Testis (tissue), 3 donors: ENCODE results near the gene ATP11A. TPM values are rescaled to one million over a fixed set of nuclear protein-coding genes. Genes with fewer than 3 reads are reported as not detected.
"Not testable (repeated sequence)": the region's sequence is repeated elsewhere in the genome, so short reads cannot be mapped to it uniquely, and the experiment has no call there.

Source experiments
- DNase-seq: peaks from one replicate; pipeline ENCODE4 v3.0.0-alpha.2; 2019
- H3K27ac ChIP-seq, 2 donors: fragments of 200-600 bp; sonication (generic); one replicate each; pipeline ENCODE4 v1.5.1; 2019
- H3K27me3 ChIP-seq: fragments of 200-600 bp; sonication (generic); one replicate; pipeline ENCODE4 v1.5.1; 2019
- H3K36me3 ChIP-seq: fragments of 200-600 bp; sonication (generic); one replicate; pipeline ENCODE4 v1.5.1; 2017; ENCODE audit warnings: low read depth; ENCODE audit errors: missing control alignments
- H3K4me1 ChIP-seq: fragments of 200-600 bp; sonication (generic); one replicate; pipeline ENCODE4 v1.5.1; 2019
- H3K4me3 ChIP-seq, 2 donors: fragments of 200-600 bp; sonication (generic); one replicate each; pipeline ENCODE4 v1.5.1; 2017 to 2019
- H3K9me3 ChIP-seq: fragments of 200-600 bp; sonication (generic); one replicate; pipeline ENCODE4 v1.5.1; 2017
- CTCF ChIP-seq, 3 experiments: fragments of 450-650 bp in 2 of 3; fragments of 200-600 bp in 1 of 3; sonication (generic) in 1 of 3; IDR thresholded peaks; one replicate each; pipeline ENCODE4 v1.5.1; 2016 to 2019; ENCODE audit warnings: antibody characterized with exemption in 3 of 3, mild to moderate bottlenecking in 2 of 3, moderate library complexity in 1 of 3
- POLR2A ChIP-seq: fragments of 450-650 bp; IDR thresholded peaks from one replicate; pipeline ENCODE4 v1.6.1; 2017; ENCODE audit warnings: antibody characterized with exemption, mild to moderate bottlenecking, moderate library complexity
- WGBS, 2 donors: methylation state at CpG; one replicate each; pipeline ENCODE4 v1.1.5; 2018; 5-methylcytosine and 5-hydroxymethylcytosine counted together
- intact Hi-C: fragments of 100-400 bp; cut with DNase I; formaldehyde crosslinking; loops from one replicate; pipeline ENCODE4 v1.15.1; 2023; ENCODE audit warnings: low total_unique reads
- polyA plus RNA-seq: library from polyadenylated mRNA; stranded (reverse); fragments of 350-450 nt; fragmentation: Illumina TruSeq; extraction: RNeasy Lipid Tissue Mini Kit (QIAGEN cat#74804); gene quantifications from one replicate; pipeline ENCODE4 v1.2.3, GENCODE V29; 2014; ENCODE audit warnings: low read depth, low replicate concordance; ENCODE audit not compliant: insufficient read depth
- total RNA-seq, 2 donors: library from RNA; depleted of rRNA; stranded (reverse); fragments of >200 nt; gene quantifications; one replicate each; pipeline ENCODE4 v1.2.3, GENCODE V29; 2016

ATP11A gene
- total and polyA plus RNA-seq, 3 donors from 2014 or later, result 34.4 to 122 (median 112) TPM

- Histone ChIP-seq H3K27ac (peak overlapping the region; percentile 46 to 56), H3K4me3 (no peak overlapping the region), H3K36me3 (no peaks in the 10 kb centered on the region), H3K9me3 (no peaks in the 10 kb centered on the region), H3K27me3 (no peaks in the 10 kb centered on the region), H3K4me1 (peaks cover 33% of the 10 kb centered on the region)
- DNase-seq, result peak; percentile 91
- WGBS, 2 donors, result 54 to 58% methylated on average over 17 of the region's 17 CpGs
- intact Hi-C loops, result no loop called here
- TF ChIP-seq CTCF (IDR thresholded peaks at IDR 0.05) (no peak), POLR2A (no peak)
Measured at GRCh38 chr13:112704308-112705145, 14.7 kb downstream of the ATP11A start.

- Histone ChIP-seq H3K4me1 (peaks cover 33% of the 10 kb centered on the region), H3K36me3 (no peaks in the 10 kb centered on the region), H3K9me3 (no peaks in the 10 kb centered on the region), H3K27me3 (no peaks in the 10 kb centered on the region), H3K4me3 (no peak overlapping the region), H3K27ac (peak overlapping the region in 1 of 2 donors; percentile 46)
- no peak for DNase-seq
- TF ChIP-seq CTCF (IDR thresholded peaks at IDR 0.05) (no peak), POLR2A (no peak)
- 86 to 90% methylated on average over 17 of the region's 17 CpGs for WGBS, 2 donors
- intact Hi-C loops, result no loop called here
Measured at GRCh38 chr13:112705286-112705685, 15.4 kb downstream of the ATP11A start.

- intact Hi-C loops, result no loop called here
- no peaks in the 10 kb centered on the region for H3K27me3 ChIP-seq
- WGBS, 2 donors, result 86 to 91% methylated on average over 4 of the region's 4 CpGs
- TF ChIP-seq CTCF (IDR thresholded peaks at IDR 0.05), result no peak
- no peak for TF ChIP-seq POLR2A
- H3K27ac ChIP-seq, result no peak overlapping the region
- H3K4me3 ChIP-seq, result no peak overlapping the region
- H3K4me1 ChIP-seq, result peaks cover 33% of the 10 kb centered on the region
- no peaks in the 10 kb centered on the region for H3K36me3 ChIP-seq
- no peak for DNase-seq
- no peaks in the 10 kb centered on the region for H3K9me3 ChIP-seq
Measured at GRCh38 chr13:112706171-112706570, 16.3 kb downstream of the ATP11A start.

GRCh38 chr13:112708560-112709240 is 18.9 kb downstream of the ATP11A start:
- 70 to 76% methylated on average over 11 of the region's 11 CpGs for WGBS, 2 donors
- Histone ChIP-seq H3K27ac (no peak overlapping the region), H3K9me3 (no peaks in the 10 kb centered on the region), H3K36me3 (no peaks in the 10 kb centered on the region), H3K27me3 (no peaks in the 10 kb centered on the region), H3K4me3 (no peak overlapping the region), H3K4me1 (peaks cover 39% of the 10 kb centered on the region)
- intact Hi-C loops, result no loop called here
- no peak for DNase-seq
- TF ChIP-seq CTCF (IDR thresholded peaks at IDR 0.05) (no peak), POLR2A (no peak)

GRCh38 chr13:112709316-112709715 is 19.5 kb downstream of the ATP11A start:
- DNase-seq, intact Hi-C loops, H3K4me3 ChIP-seq, H3K36me3 ChIP-seq, H3K9me3 ChIP-seq, H3K27me3 ChIP-seq, H3K27ac ChIP-seq: not testable (repeated sequence)
- WGBS, 2 donors, result 92 to 94% methylated on average over 3 of the region's 3 CpGs
- H3K4me1 ChIP-seq, result peaks cover 34% of the 10 kb centered on the region
